DND-41 (cell line): ENCODE data around the gene CEP63.

ENCODE experiments used
- CTCF ChIP-seq: IDR thresholded peaks from 2 replicates; pipeline ENCODE4 v1.5.1; 2012; ENCODE audit warnings: borderline replicate concordance, low read length, moderate library complexity, mild to moderate bottlenecking; ENCODE audit not compliant: poor library complexity, severe bottlenecking; ENCODE audit errors: extremely low read depth
- EZH2 ChIP-seq: IDR thresholded peaks from 3 replicates; pipeline ENCODE4 v1.6.1; 2012; ENCODE audit warnings: borderline replicate concordance, low read depth, mild to moderate bottlenecking, moderate library complexity, low read length, inconsistent platforms; ENCODE audit not compliant: severe bottlenecking

DNA sequence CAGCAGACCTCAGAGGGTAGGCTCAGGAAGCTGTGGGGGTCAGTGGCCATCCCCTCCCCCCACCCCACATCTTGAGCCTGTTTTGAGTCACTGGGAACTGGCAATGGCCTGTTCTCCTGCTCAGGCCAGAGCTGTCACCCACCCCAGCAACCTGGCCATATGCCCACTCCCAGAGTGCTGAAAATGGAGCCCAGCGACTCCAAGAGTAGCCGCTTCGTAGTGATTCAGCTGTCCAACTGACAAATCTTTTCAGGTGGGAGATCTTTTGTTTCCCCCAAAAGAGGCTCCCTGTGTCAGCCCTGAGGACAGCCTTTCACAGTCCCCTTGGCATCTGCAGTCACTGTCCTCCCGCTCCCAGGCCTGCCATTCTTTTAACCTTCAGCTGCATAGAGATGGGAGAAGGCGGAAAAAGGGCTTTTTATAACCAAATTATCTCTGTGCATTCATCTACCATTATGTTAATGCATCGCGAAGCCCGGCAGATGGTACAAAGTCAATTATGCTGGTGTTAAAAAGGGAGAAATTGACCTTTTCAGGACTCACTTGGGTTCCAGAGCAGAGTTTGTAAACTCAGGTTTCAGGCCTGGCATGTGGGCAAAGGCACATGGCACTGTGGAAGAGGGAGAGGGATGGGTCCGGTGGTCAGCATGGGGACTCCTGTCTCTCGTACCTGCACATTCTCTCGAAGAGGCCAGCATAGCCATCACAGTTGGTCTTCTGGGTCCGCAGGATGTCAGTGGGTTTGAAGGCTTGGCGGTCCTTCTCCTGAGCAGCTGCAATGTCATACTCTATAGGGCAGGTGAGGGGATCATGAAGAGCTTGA lies 132.8 kb downstream of the CEP63 start:
- TF ChIP-seq EZH2 (no peak), CTCF (no peak)
